GM18508 (cell line): ENCODE data around the gene GSK3A.

Source experiments
- ATAC-seq: cut with Tn5 transposase; IDR thresholded peaks from one replicate; pipeline ENCODE4 v1.9.1; 2021; ENCODE audit warnings: moderate number of reproducible peaks; ENCODE audit not compliant: insufficient read depth, unreplicated experiment

Gene GSK3A

DNA sequence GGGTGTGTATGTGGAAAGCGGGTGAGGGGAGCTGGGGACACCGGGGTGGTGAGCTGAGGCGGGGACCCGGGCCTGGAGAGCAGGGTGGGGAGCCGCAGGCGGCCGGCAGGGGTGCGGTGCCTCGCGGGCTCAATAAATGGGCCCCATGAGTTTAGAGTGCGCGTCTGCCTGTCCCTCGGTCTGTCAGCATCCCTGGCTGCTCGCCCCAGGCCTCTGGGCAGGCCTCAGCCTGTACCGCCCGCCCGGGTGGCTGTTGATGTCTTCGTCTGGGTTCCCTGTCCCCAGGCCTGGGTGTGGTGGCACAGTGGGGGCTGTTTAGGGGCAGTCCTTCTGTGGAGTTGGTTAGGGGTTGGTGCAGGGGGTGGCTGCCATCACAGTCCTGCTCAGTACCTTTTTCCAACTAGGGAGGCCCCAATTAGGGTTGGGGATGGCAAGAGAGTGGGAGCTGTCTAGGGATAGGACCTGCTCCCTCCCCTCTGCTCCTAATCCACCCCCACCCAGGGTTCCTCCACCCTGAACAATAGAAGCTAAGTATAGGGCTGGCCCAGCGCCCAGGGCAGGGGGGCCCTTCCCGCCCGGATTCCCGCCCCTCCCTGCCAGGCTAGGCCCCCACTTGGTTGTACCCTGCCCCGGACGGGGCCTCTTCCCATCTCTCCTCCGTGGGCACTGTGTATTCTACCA is 38.9 kb upstream of the GSK3A start:
- no peak for ATAC-seq

DNA sequence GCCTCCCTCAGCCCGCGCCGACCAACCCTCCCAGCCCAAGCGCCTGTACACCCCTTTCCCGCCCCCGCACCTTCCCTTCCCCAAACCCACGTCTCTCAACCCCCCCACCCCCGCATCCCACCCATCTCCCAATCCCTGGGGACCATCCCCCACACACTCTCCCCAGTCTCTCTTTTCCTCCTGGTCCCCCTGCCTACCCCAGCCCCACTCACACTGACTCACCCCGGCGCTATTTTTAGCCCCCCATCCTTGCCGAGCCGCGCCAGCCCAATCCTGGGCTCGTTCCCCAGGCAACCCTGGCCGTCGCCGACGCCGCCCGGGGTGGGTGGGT is 38.4 kb upstream of the GSK3A start:
- ATAC-seq: no peak

DNA sequence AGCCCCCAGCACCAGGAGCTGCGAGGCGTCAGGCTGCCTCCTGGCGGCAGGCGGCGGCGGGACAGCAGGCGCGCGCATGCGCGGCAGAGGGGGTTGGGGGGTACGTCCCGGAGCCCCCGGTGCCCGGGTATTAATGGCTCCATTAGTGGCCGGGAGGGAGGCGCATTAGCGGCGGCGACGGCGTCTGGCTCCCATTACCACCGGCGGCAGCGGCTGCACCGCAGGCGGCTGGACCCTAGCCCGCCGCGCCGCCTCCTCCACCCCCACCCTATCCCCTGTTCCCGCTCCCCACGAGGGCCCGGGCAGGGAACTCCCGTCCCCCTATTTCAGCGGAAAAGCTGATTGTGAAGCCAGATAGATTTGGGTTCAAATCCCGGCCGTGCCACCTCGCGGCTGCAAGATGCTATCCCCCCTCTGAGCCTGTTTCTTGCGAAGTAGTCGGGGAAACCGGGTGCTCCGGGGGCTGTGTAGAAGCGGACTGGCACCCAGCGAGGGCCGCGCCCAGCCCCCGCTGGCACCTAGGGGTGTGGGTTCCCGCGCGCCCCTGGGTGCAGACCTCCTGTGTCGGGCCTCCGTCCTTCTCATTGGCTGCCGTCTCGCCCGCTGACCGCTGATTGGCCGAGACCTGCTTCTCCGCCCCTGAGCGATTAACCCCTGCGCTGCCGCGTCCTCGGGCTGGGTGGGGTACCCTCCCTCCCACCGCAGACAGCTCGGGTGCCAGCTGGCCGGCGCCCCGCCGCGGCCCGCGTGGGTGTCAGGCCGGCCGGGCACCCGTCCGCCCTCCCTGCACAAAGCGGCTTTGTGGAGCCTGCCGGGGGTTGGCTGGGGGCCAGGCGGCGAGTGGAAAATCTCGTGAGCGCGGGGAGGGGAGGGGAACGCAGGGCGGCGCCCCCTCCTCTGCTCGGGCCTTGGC is 37.8 kb upstream of the GSK3A start:
- no peak for ATAC-seq

DNA sequence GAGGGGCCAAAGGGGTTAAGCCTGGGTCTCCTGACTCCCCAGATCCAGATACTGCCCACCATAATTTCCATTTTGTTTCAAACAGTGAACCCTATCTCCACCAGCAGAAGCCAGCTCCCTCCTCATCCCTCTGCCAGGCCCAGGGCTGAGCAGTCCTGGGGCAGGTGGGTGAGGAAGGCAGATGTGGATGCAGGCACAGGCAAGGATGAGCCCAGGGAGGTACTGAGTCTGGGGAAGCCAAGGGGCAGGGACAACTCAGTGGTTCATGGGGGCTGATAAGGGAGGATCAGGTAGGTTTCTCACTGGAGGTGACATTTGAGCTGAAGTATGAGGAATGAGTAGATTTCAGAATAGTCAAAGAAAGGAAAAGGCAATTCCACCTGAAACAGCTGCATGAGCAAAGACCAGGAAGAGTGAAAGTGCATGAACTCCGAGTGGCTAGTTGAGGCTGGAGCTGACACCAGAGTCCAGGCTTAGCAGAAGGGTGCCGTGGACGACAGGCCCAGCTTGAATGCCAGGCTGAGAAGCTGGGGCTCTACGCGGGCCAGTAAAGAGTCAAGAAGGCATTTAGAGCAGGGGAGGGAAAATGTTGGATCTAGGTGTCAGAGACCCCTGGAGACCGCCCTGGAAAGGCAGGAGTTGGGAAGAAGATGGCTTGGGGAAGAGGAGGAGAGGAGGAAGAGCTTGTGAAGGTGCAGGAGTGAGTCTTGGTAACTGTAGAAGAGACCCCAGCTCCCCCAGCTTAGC is 36.9 kb upstream of the GSK3A start:
- no peak for ATAC-seq

DNA sequence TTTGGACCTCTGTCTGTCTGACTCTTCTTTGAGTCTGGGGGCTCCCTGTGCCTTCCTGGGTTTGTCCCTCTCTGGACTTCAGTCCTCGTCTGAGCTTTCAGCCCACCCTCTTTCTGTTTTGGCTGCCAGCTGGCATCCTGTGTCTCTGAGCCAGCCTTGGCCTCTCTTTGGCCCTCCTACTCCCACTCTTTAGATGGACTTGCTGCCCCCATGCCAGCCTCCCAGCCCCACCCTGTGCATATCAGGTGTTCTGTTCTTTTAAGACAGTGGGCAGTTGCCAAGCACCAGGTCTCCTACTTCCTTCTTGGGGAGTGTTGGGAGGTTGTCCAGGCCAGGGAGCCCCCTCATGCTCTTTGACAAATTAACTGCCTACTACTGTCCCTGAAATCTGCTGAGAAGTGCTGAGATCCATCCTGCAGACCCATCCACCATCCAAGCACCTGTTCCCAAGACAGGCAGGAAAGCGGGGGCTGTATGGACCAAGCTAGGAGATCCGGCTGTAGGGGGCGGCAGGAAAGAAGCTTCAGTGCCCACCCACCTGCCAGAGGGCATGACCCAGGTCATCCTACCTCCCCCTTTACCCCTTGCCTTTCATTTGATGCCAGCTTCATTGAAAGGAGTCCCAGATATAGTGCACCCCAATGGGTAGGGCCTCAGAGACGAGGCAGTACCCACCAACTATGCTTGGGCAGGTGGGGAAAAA is 36.2 kb upstream of the GSK3A start:
- no peak for ATAC-seq

DNA sequence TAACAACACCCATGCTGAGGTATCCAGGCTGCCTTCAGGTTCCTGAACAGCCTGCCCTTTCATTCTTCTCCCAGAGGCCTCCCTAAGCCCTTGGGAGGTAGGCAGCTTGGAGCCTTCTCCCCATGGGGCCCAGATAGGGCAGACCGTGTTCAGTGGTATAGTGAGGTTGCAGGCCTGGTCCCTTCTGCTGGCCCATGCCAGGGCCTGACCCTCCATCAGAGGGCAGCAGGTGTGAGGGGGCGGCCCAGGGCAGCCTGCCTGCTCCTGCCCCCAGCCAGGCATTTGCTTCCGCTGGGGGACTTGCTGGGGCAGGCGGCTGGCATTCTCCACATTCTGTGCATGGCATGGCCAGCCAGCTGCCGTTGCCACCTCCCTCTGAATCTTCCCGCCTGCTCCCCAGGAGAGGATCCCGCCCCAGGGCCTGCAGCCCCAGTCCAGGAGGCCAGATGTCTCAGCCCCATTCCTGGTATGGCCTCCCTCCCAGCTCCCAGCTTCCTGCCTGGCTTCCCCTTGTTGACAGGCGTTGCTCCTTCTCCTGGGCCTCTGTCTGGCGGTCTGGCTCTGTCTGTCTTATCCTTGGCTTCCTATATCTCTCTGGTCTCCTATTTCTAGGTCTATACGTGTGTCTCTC is 35.5 kb upstream of the GSK3A start:
- no peak for ATAC-seq

DNA sequence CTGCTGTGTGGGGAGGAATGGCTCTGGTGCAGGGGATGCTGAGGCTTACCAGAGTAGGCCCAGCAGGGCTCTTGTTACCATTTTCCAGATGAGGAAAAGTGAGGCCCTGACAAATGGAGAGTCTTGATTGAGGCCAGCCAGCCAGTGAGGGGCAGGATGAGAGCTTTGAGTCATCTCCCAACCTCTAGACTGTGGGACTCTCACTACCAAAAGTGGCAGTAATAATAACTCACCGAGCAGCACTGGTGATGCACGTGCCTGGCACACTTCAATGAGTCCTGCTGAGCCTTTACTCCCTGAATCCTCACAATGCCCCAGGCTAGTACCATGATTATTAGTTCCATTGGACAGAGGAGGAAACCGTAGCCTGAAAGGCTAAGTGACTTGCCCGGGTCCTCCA is 34.4 kb upstream of the GSK3A start:
- ATAC-seq: no peak

DNA sequence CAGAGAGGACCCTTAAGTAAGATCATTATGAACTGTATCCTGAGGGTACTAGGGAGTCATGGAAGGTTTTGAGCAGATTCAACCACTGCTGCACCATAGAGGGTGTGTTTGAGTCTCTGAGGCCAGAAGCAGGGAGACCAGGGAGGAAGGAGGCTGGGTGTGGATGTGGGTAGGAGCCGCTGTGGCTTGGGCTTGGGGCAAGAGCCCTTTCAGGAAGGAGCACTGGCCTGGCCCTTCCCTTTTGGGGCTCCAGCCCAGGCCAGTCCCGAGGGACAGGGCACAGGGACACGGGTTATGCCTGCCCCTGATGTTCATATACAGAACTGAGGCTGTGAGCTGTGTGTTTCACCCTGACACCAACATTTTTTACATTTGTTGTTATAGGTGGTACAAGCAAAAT is 33.9 kb upstream of the GSK3A start:
- no peak for ATAC-seq

DNA sequence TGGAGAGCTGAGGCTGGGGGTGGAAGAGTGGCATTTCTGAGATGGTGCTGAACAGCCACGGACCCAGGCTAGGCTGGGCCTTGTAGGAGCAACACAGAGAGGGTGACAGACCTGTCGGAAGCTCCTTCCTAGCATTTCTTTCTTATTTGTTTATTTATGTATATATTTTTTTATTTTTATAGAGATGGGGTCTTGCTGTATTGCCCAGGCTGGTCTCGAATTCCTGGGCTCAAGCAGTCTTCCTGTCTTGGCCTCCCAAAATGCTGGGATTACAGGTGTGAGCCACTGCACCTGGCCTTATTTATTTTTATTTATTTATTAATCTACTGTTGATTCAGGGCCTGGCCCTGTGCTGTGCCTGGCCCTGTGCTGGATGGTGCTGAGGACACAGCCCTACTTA is 33.1 kb upstream of the GSK3A start:
- no peak for ATAC-seq

DNA sequence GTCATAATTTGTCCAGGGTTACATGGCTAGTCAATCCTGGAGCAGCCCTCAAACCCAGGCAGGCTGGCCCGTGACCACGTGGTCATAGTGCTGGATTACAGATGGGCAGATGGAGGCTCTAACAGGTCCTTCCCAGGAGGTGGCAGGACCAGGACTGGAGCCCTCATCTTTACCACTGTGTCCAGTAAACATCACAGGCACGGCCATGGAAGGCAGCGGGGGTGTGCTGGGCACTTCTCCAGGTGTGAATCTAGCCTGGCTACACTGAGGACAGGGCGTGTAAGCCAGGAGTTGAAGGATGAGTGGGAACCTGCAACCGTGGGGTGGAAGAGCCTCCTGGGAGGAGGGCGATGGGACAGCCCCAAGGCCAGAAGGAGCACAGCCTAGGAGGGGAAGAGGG is 32.7 kb upstream of the GSK3A start:
- no peak for ATAC-seq

DNA sequence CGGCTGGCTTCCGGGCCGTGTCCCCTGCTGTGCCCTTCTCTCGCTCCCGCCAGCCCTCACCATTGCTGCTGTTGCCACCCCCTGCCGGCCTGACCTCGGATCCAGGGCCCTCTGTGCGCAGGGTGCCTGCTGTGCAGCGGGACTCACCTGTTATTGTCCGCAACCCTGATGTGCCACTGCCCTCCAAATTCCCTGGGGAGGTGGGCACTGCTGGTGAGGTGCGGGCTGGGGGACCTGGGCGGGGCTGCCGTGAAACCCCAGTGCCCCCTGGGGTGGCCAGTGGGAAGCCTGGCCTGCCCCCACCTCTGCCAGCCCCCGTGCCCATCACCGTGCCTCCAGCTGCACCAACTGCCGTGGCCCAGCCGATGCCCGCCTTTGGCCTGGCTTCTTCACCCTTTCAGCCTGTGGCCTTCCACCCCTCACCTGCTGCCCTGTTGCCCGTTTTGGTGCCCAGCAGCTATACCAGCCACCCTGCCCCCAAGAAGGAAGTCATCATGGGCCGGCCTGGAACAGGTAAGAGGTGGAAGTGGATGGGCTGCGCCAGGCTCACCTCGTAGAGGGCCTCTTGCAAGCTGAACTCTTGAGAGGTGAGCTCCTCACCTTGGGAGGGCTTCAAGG is 31.8 kb upstream of the GSK3A start:
- ATAC-seq: no peak

DNA sequence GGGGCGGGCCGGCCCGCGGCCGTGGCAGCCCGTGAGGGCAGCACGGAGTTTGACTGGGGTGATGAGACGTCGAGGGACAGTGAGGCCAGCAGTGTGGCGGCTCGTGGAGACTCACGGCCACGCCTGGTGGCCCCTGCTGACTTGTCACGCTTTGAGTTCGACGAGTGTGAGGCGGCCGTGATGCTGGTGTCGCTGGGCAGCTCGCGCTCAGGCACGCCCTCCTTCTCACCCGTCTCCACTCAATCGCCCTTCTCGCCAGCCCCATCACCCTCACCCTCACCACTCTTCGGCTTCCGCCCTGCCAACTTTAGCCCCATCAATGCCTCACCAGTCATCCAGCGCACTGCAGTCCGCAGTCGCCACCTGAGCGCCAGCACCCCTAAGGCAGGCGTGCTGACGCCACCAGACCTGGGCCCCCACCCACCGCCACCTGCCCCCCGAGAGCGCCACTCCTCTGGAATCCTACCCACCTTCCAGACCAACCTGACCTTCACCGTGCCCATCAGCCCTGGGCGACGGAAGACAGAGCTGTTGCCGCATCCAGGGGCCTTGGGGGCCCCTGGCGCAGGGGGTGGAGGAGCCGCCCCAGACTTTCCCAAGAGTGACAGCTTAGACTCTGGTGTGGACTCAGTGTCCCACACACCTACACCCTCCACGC is 31.1 kb upstream of the GSK3A start:
- no peak for ATAC-seq

DNA sequence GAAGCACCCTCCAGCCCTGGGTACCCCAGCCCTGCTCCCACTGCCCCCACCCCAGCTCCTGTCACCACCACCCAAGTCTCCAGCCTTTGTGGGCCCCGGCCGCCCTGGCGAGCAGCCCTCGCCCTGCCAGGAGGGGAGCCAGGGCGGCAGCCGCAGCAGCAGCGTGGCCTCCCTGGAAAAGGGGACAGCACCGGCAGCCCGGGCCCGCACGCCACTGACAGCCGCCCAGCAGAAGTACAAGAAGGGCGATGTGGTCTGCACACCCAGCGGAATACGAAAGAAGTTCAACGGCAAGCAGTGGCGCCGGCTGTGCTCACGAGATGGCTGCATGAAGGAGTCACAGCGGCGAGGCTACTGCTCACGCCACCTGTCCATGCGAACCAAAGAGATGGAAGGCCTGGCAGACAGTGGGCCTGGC is 30.6 kb upstream of the GSK3A start:
- no peak for ATAC-seq

DNA sequence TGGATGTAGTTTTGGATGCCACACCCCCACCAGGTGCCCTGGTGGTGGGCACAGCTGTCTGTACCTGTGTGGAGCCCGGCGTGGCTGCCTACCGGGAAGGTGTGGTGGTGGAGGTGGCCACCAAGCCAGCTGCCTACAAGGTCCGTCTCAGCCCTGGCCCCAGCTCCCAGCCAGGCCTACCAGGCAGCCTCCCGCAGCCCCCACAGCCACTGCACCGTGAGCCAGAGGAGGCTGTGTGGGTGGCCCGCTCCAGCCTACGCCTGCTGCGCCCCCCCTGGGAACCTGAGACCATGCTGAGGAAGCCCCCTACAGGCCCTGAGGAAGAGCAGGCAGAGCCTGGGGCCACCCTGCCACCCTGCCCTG is 30.1 kb upstream of the GSK3A start:
- ATAC-seq: no peak

DNA sequence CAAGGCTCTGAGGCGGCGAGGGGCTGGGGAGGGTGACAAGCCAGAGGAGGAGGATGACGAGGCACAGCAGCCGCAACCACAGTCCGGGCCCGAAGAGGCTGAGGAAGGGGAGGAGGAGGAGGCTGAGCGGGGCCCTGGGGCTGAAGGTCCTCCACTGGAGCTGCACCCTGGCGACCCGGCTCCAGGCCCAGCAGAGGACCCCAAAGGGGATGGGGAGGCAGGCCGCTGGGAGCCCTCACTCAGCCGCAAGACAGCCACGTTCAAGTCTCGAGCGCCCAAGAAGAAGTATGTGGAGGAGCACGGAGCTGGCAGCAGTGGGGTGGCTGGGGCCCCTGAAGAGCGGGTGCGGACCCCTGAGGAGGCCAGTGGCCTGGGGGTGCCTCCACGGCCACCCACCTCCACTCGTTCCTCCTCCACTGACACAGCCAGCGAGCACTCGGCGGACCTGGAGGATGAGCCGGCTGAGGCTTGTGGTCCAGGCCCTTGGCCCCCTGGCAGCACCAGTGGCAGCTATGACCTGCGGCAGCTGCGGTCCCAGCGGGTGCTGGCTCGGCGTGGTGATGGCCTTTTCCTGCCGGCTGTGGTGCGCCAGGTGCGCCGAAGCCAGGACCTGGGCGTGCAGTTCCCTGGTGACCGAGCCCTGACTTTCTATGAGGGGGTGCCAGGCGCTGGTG is 29.6 kb upstream of the GSK3A start:
- no peak for ATAC-seq

DNA sequence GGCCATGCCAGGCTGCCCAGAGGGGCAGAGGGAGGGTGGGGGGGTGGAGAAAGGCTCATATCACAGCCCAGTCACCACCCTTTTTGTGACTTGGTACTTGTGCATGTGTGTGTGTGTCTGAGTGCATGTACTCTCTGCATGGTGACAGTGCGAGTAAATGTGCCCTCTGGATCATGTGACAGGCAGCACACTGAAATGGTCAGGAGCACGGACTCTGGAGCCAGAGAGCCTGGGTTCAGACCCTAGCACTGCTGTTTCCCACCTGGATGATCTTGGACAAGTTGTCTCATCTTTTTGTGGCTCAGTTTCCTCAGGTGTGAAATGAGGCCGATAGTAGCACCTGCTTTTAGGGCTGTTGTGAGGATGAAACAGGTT is 28.6 kb upstream of the GSK3A start:
- ATAC-seq: no peak

DNA sequence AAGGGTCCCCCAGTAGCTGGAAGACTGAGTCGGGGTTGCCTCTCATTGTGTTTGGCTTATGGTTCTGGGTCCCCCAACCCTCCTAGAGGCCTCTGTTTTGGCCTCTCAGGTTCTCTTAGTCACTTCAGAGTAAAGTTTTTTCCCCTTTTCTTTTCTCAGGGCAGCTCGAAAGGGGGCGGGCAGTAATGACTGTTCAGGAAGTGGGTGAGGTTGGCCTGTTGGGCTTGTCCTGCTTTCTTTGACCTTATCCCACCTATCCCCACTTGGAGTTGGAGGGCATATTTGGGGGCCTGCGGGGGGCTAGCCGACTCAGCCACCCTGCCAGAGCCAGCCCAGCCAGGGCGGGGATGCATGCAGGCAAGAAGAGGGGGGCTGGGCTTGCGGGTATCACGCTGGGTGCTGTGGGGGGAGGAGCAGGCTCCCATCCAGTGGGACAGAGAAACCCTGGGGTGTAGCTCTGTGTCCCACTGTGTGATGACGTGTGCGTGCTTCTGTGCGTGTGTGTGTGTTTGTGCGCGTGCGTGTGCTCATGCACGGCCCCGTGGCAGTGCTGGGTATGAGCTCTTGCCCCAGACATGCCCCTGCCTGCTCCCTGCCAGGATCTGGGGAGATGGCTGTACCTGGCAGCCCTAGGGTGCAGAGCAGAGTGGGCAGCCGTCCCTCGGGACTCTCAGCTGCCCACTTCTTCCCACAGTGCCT is 28.1 kb upstream of the GSK3A start:
- no peak for ATAC-seq
